Lung microvascular endothelial cell (primary cell): ENCODE data around the gene CFAP97D1. TPM values are rescaled to one million over a fixed set of nuclear protein-coding genes. Genes with fewer than 3 reads are reported as not detected.
A peak's percentile ranks its signal among the peaks of the same experiment; 100 is the strongest.

Source experiments
- DNase-seq, 2 donors: peaks; one replicate each; pipeline versions ENCODE4 v3.0.0 to v3.0.0-alpha.2; 2010; ENCODE audit warnings: low read depth in 2 of 2
- total RNA-seq: library from RNA; depleted of rRNA; stranded (reverse); fragments of >200 nt; gene quantifications from 2 replicates; pipeline ENCODE4 v1.2.1, GENCODE V29; 2014

Gene CFAP97D1
- not detected in 2 replicates for total RNA-seq

GRCh38 chr17:43780135-43780534 lies at the start of gene CFAP97D1:
Gene CFAP97D1 (plus strand): TSS chr17:43780435. CDS start chr17:43780463, 28 bp downstream.
- DNase-seq, result no peak

DNA sequence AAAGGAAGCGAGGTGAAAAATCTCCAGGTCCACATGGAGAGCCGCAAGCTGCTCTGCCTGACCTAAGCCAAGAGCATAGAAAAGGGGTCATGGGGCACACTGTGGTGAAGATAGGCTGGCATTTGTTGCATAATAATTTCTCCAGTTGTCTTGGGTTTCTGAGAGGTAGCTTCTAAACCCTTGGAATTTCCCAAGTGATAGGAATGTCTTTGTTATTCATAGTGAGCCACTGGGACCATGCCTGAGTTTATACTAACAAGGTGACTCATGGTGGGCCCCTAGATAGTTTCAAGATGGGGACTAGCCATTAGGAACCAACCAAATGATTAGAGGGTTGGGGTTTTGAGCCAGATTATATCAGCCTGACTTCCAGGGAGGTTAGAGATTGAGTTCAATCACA lies 47.3 kb upstream of the CFAP97D1 start:
- peak in 1 of 2 donors; percentile 22 for DNase-seq

DNA sequence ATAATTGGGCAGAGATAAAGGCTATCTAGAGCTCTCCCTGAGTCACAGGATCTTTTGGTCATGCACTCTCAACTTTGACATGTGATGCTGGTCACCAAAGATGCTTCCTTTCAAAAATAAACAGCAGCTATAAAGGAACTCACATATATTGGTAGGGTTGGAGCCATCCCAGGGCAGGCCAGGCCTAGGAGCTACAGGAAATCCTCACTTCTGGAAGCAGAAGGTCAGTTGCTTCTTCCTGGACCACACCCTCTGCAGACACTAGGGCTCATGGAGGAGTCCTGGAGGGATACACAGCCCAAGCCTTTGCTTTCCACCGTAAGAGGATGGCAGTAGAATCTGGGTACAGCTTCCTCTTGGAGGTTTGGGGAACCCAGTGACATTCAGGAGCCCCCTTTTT lies 46.3 kb upstream of the CFAP97D1 start:
- DNase-seq, result no peak

GRCh38 chr17:43734376-43734775 lies 45.9 kb upstream of the CFAP97D1 start:
- DNase-seq, result peak; percentile 23 to 74

- DNase-seq, result no peak
Measured at GRCh38 chr17:43736389-43736788, 43.8 kb upstream of the CFAP97D1 start.

DNA sequence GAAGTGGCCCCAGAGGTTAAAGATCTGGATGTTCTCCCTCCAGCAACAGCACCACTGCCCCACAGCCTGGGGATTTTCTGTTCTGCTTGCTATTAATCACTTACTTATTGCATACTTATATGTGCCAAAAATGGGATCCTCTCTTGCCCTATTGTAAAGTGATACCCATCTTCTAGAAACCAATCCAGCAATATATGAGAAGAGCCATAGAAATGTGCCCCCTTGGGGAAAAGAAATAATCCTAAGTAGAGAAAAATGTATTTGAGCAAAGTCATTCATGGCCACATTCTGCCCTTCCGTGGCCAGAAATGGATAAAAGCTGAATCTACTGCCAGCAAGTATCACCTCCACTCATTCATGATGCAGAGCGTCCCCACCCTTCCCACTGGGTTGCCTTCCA lies 42.5 kb upstream of the CFAP97D1 start:
- no peak for DNase-seq

DNA sequence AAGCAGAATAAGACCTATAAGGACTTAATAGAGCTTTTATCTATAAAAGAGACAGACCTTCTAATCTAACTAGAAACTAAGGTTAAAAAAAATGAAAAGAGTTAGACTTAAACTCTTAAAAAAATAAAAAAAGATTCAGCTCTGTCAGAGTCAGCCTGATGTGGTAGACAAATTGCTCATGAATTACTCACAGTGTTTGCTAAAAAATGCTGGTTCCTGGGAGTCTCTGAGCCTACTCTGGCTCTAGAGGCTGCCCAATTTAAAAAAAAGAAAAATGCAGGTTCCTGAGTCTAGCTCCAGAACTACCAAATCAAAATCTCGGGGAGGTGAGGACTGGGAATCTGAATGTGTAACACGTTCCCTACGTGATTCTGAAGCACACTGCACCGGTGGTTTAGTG lies 39.7 kb upstream of the CFAP97D1 start:
- no peak for DNase-seq

DNA sequence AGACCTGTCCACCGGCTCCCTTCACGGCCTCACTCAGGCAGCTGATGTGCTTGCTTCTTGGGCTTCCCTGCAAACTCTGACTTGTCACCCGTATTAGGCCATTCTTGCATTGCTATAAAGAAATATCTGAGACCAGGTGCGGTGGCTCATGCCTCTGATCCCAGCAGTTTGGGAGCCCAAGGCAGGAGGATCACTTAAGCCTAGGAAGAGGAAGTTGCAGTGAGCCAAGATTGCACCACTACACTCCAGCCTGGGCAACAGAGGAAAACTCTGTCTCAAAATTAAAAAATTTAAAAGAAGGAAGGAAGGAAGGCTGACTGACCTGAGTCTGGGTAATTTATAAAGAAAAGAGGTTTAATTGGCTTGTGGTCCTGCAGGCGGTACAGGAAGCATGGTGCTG lies 38.6 kb upstream of the CFAP97D1 start:
- no peak for DNase-seq

DNA sequence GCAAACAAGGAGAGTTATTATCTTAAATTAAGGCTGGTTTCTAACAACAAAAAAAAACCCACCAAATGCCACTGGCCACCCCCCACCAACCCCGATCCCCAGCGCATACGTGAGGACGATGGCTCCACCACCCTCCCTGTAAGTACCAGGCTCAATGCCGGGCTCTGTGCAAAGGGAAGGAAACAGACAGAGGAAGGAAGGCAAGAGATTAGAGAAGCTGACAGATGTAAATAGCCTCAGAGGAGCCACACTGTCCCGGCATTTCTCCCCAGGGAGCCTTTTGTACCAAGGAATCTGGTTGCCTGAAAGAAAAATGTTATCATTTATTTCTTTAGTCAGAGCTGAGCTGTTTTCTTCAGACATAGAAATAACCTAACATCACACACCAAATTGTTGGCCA lies 34.7 kb upstream of the CFAP97D1 start:
- DNase-seq, result no peak

GRCh38 chr17:43750153-43750552 lies 30.1 kb upstream of the CFAP97D1 start:
- no peak for DNase-seq

- peak in 1 of 2 donors; percentile 41 for DNase-seq
Measured at GRCh38 chr17:43753493-43754129, 26.6 kb upstream of the CFAP97D1 start.

GRCh38 chr17:43754947-43755346 lies 25.3 kb upstream of the CFAP97D1 start:
- DNase-seq, result no peak

DNA sequence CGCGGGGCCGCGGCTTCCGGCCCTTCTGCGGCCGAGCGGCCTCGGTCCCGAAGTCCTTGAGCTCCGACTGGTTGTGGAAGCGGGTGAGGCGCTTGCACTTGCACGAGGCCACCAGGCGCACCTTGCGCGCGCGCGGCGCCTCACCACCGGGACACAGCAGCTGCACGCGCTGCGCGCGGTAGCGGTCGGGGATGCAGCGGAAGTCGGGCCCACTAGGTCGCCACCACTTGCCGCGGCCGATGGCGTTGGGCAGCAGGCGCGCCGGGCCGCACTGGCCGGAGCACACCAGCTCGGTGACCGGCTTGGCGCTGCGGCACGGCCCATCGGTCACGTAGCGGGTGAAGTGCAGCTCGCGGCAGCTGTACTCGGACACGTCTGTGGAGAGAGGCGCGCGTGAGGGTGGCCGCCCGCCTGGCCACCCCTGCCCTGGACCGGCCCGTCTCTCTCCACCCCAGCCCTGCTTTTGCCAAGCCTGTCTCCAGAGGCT lies 24.8 kb upstream of the CFAP97D1 start:
- DNase-seq, result peak; percentile 34 to 51

GRCh38 chr17:43756201-43756600 lies 24.0 kb upstream of the CFAP97D1 start:
- no peak for DNase-seq

- DNase-seq, result no peak
Measured at GRCh38 chr17:43757171-43757660, 23.0 kb upstream of the CFAP97D1 start.

- DNase-seq, result no peak
Measured at GRCh38 chr17:43758086-43758485, 22.1 kb upstream of the CFAP97D1 start.

- DNase-seq, result no peak
Measured at GRCh38 chr17:43758497-43759174, 21.6 kb upstream of the CFAP97D1 start, which contains the start of gene SOST. Gene SOST (minus strand): TSS chr17:43758791. CDS start chr17:43758741, 50 bp downstream.

- DNase-seq, result no peak
Measured at GRCh38 chr17:43759836-43760235, 20.4 kb upstream of the CFAP97D1 start.

- DNase-seq, result peak; percentile 92
Measured at GRCh38 chr17:43760254-43760852, 19.9 kb upstream of the CFAP97D1 start.

GRCh38 chr17:43766413-43767052 lies 13.7 kb upstream of the CFAP97D1 start:
- DNase-seq, result peak; percentile 39 to 72

GRCh38 chr17:43767053-43767712 lies 13.1 kb upstream of the CFAP97D1 start:
- no peak for DNase-seq
